ENCODE measurements around the gene AMBRA1.

Gene AMBRA1

DNA sequence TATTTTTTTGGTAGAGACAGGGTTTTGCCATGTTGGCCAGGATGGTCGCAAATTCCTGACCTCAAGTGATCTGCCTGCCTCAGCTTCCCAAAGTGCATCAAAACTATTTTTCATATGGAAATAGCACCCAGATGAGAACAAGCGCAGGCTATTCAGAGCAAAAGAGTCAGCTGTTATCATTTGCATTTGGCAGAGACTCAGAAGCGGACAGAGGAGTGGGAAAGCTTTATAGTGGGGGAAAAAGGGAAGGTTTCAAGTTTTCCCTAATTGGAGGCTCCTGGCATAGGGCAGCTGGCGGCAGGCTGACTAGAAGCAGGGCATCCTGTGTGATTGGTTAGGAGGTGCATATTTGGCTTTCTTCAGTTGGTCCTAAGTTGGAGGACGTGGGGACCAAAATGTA lies 43.7 kb upstream of the AMBRA1 start:
- H3K27ac ChIP-seq, result no peak overlapping the region
- TF ChIP-seq CTCF (conservative IDR thresholded peaks at IDR 0.05), result no peak

- no peak for TF ChIP-seq CTCF (conservative IDR thresholded peaks at IDR 0.05)
- no peak overlapping the region for H3K27ac ChIP-seq
Observed at GRCh38 chr11:46635557-46636139, 41.8 kb upstream of the AMBRA1 start.

- no peak for TF ChIP-seq CTCF (conservative IDR thresholded peaks at IDR 0.05)
- no peak overlapping the region for H3K27ac ChIP-seq
Observed at GRCh38 chr11:46633291-46634217, 39.7 kb upstream of the AMBRA1 start.

DNA sequence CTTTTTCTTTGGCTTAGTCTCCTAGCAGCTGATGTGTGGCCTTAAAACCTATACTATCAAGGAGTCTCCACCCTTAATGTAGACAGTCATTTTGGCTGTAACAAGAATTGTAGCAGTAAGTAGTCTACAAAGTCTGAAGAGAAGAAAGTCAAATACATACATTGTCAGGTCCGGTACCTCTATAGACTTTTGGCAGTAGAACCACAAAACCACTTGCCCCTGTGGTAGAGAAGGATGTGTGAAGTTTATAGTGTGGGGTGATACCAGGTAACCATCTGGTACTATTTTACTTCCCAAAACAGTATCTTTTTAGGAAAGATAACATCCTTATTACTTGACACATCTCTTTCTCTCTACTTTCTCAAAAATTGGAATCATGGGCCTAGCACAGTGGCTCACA lies 38.7 kb upstream of the AMBRA1 start:
- no peak overlapping the region for H3K27ac ChIP-seq
- no peak for TF ChIP-seq CTCF (conservative IDR thresholded peaks at IDR 0.05)

GRCh38 chr11:46631676-46632075 lies 37.9 kb upstream of the AMBRA1 start:
- no peak overlapping the region for H3K27ac ChIP-seq
- no peak for TF ChIP-seq CTCF (conservative IDR thresholded peaks at IDR 0.05)

DNA sequence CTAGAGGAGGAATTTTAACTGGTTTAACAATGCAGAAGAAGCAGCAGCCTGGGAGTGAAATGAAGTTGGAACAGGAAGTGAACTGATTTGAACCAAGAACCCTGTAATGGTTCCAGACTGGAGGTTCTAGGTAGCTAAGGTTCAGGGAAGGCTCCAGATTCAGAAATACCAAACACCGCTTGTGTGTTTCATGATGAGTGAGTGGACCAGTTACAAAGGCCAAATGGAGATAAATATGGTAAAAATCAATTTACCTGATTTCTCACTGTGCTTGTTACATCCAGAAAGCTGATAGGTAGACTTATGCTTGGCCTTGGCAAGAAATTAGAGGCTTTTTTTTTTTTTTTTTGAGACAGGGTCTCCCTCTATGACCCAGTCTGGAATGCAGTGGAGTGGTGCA lies 36.4 kb upstream of the AMBRA1 start:
- no peak overlapping the region for H3K27ac ChIP-seq
- TF ChIP-seq CTCF (conservative IDR thresholded peaks at IDR 0.05), result no peak

- no peak for TF ChIP-seq CTCF (conservative IDR thresholded peaks at IDR 0.05)
- H3K27ac ChIP-seq, result no peak overlapping the region
Observed at GRCh38 chr11:46628961-46629360, 35.1 kb upstream of the AMBRA1 start.

All from VCaP (cell line).